GM18505 (cell line): Measurements from ENCODE around the gene CHMP4B.

Source experiments
- ATAC-seq: cut with Tn5 transposase; IDR thresholded peaks from one replicate; pipeline ENCODE4 v1.9.1; 2021; ENCODE audit not compliant: unreplicated experiment
- POLR2A ChIP-seq: IDR thresholded peaks from 4 replicates; pipeline ENCODE4 v1.6.1; 2011; ENCODE audit warnings: borderline replicate concordance; ENCODE audit not compliant: insufficient read depth, insufficient read length; ENCODE audit errors: extremely low read depth

Gene CHMP4B

GRCh38 chr20:33851842-33852466 is 40.8 kb downstream of the CHMP4B start:
- no peak for ATAC-seq
- no peak for TF ChIP-seq POLR2A

DNA sequence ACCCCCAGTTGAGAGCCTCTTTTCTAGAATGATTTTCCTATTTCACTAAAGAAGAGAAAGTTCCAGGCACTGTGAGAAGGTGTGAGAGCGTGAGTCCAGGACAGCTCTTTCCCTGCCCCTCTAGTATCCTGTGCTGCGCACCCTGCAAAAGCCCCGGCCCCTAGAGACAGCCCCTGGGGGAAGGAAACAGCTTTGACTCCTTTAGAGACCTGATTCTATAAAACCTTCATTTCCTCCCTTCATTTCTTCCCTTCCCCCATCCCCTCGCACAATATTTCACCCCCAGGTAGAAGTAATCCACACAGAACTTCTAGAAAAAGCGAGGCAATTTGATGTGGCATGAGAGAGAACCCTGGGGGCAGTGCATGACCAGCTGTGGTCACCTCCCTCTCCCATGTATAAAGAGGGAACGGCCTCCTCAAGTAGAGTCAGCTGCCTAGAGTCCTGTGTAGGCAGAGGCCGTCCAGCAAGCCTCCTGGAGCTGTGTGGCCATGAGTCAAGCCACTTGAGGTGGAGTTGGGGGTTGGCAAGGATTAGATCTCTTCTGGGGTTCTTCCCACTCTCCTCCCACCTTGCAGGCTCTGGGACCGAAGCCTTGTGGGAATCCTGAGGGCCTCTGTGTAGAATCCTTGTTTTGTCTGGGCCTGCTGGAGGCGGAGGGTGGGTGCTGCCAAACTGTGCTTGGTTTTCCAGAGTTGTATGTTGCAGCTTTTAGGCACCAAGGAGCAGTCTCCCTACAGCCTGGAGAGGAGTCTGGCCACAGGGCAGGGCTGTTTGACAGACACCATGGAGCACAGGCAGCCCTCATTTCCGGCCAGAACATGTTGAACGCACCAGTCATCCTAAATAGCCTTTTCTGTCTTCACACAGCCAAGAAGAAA is 41.7 kb downstream of the CHMP4B start:
- TF ChIP-seq POLR2A: no peak
- no peak for ATAC-seq

DNA sequence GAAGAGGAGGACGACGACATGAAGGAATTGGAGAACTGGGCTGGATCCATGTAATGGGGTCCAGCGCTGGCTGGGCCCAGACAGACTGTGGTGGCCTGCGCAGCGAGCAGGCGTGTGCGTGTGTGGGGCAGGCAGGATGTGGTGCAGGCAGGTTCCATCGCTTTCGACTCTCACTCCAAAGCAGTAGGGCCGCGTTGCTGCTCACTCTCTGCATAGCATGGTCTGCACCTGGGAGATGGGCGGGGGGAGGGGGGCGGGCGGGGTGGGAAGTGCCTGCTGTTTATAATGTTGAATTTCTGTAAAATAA is 42.3 kb downstream of the CHMP4B start:
- TF ChIP-seq POLR2A: no peak

DNA sequence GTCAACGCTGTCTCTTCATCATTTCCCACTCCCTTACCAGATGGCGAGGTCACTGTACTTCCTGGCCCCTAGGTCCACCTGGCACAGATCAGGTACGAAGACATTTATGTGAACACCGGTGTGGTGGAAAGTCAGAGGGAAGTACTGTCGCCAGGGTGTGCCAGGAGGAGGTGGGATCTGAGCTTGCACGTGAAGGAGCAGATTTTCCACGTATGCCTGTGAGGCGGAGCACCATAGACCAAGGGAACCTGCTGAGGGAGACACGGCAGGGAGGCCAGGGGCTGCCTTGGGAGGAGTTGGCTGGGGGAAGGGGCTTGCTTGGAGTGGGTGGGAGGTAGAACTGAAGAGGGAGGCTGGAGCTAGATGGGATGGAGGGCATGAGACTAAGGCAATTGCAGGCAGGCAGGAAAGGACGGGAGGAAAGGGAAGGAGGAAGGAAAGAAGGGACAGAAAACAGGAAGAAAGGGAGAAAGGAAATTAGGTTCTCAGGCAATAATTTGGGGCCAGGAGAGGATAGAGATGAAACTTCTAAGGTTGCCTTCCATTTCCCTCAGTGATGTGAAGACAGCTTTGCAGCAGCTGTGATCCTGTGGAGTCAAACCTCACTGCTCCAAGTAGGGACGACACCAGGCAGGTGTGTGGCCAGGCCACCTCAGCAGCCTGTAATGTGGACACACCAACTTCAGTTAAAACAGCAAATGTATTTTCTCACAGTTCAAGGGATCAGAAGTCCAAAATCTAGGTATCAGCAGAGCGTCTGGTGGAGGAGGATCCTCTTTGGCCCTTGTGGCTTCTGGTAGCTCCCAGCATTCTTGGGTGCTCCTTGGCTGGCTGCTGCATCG is 46.8 kb downstream of the CHMP4B start:
- no peak for TF ChIP-seq POLR2A
- no peak for ATAC-seq

More for the DNA sequence above, 42.3 kb downstream of the CHMP4B start:
- no peak for ATAC-seq

DNA sequence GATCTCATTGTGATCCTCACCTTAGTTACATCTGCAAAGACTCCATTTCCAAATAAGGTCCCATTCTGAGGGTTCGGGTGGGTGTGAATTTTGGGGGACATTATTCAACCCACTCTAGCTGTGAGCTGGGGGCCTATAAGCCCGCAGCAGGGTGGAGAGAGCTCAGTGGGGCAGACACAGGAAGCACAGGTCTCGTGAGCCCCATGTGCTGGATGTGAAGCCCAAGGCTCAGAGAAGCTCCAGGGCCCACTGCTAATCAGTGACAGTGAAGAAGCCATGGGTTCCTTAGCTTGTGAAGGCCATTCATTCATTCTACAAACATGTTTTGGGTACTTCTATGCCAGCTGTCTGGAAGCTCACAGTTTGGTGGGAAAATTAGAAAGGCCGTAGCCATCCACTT is 47.5 kb downstream of the CHMP4B start:
- no peak for TF ChIP-seq POLR2A
- ATAC-seq: no peak

GRCh38 chr20:33859157-33859695 is 48.1 kb downstream of the CHMP4B start:
- no peak for ATAC-seq
- no peak for TF ChIP-seq POLR2A

- no peak for TF ChIP-seq POLR2A
- ATAC-seq: no peak
Measured at GRCh38 chr20:33859751-33860150, 48.6 kb downstream of the CHMP4B start.

- ATAC-seq: no peak
- TF ChIP-seq POLR2A: no peak
Measured at GRCh38 chr20:33861458-33861857, 50.3 kb downstream of the CHMP4B start.

- no peak for ATAC-seq
- no peak for TF ChIP-seq POLR2A
Measured at GRCh38 chr20:33862709-33863403, 51.7 kb downstream of the CHMP4B start.

- no peak for TF ChIP-seq POLR2A
- no peak for ATAC-seq
Measured at GRCh38 chr20:33863440-33864323, 52.5 kb downstream of the CHMP4B start.

DNA sequence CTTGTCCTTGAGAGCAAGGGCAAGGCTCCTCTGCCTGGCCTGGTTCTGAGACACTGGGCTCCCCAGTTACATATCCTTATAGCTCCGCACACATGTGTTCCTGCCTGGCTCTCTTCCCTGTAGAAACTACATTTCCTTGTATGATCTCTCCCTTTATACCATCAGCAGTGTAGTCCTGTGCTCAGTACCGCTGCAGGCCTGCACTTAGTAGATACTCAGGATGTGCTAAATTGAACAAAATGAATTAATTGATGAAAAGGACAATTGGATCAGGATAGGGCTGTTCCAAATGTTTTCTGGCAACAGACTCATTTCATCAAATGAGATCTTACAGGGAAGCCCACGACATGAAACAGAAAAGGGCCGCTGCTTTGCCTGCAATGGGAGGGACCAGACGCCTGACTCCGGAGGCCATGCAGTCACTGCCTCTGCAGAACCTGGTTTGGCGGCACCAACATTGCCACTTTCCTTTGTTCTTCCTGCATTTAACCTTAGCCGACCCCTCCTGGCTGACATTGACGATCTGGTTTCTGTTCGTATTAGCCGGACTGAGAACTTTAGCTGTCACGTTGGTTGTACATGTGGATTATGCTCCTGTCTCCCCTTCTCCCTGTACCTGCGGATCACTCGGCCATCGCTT is 53.3 kb downstream of the CHMP4B start:
- no peak for TF ChIP-seq POLR2A
- ATAC-seq: no peak
